HG03097 (cell line): ENCODE results near the gene TRIM33.
"Not testable (repeated sequence)": the region's sequence is repeated elsewhere in the genome, so short reads cannot be mapped to it uniquely, and the experiment has no call there.

Experiments
- ATAC-seq: cut with Tn5 transposase; IDR thresholded peaks from one replicate; pipeline ENCODE4 v1.9.1; 2021; ENCODE audit not compliant: unreplicated experiment, low FRiP score

TRIM33 gene

DNA sequence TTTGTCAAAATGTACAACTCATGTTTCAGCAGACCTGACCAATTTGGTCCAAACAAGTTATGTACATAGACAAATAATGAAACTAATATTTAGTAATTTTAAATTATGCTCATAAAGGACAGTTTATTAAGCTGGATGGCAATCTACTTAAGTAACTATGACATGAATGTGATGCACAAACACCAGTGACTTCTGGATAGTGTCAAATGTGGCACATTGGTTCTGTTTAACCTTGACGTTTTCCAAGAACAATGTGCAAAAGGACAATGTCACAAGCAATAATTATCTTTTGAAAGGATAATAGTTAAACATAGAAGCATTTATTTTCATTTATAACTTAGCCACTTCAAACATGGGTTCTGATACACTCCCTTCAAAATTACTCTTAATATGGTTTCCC is 80.0 kb downstream of the TRIM33 start:
- no peak for ATAC-seq

DNA sequence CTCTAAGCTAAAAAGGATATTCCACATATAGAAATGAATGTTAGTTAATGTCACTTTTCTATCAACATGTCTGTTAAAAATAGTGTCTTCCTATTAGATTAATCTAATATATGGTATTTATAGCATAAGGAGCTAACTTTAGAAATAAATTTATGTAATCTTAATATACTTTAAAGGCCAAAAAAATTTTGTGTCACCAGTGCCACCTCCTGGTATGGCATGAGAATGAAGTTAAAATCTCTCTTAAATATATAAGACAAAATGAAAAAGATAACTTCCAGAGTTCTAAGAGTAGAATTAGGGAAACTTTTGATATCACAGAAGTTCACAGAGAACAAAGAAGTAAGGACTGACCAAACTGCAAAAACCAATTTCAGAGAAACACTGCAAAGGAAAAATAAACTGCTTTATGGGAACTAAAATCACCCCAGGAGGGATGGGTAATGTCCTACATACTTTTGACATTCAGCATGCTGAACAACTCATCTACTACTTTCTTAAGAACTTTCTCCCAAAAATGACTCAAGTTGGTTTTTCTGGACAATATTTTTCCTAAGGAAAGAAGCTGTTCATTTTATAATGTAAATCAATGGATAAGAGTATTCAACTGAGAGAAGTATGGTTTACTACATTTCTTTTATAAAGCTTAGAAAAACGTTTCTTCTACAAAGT is 82.8 kb downstream of the TRIM33 start:
- ATAC-seq = no peak

DNA sequence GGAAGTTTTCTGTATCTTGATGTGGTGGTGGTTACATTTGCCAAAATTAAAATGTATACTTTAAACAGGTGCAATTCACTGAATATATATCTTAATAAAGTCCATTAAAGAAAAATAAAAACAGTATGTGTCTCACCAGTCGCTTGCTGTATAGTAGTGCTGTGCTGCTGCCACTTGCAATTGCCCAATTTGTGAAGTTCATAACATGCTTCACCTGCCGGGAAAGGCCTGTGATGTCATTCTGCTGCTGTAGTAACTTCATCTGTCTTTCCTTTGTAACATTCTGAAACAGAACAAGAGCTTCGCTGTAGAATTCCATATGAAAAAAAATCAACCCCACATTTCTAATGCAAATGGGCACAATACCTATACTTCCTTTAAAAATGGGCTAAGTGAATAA is 83.4 kb downstream of the TRIM33 start:
- no peak for ATAC-seq

DNA sequence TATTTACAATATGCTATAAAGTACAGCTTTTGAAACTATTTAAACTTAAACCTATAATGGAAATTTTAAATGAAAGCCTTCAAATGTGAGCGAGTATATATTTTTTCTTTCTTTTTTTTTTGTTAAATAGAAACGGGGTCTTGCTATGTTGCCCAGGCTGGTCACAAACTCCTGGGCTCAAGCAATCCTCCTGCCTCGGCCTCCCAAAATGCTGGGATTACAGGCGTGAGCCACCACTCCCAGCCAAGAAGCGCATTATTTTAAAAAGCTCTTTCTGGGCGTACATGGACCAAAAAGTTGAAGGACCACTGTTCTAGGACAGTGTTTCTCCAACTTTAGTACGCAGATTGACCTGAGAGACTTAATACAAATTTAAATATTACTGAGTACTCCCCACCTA is 87.5 kb downstream of the TRIM33 start:
- no peak for ATAC-seq

DNA sequence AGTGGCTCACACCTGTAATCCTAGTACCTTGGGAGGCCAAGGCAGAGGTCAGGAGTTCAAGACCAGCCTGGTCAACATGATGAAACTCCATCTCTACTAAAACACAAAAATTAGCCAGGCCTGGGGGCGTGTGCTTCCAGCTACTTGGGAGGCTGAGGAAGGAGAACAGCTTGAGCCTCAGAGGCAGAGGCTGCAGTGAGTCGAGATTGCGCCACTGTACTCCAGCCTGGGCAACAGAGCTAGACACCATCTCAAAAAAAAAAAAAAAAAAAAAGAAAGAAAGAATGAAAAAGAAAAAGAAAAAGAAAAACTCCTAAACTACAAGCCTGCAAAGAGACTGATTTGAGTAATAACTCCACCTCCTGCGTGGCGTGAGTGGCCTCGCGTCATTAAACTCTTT is 92.1 kb downstream of the TRIM33 start:
- ATAC-seq = not testable (repeated sequence)

DNA sequence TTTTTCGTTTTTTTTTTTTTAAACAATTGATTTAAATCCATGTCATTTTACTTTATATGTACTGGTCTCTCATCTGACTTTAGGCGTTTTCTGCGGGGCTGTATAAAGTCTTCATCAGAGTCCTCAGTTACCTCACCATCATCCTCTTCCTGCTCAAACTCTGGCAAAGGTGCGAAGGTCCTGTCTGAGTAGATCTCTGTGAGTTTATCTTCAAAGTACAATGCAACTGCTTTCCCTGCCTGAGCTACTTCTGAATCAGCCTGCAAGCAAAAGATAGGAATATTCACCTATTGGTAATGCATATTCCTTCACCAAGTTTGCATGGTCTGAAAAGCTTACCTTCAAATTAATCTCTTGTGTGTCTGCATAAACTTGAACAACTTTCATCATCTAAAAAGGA is 113.4 kb downstream of the TRIM33 start:
- ATAC-seq = no peak

DNA sequence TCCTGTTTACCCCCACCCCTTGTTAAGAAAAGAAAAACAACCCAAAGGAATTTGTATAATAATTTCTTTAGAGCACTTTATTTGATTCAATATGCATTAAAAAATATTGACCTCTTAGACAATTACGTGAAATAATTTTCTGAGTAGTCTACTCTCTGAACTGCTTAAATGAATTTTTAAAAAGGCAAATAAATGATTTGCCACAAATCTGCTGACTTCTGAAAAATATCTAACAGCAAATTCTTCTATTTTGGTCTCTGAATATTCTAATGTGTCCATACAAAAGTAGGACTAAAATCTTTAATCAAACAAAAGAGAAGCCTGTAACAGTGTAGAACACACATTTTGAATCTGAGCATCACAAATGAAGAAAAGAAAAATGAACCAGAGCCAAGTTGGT is 115.1 kb downstream of the TRIM33 start:
- no peak for ATAC-seq

DNA sequence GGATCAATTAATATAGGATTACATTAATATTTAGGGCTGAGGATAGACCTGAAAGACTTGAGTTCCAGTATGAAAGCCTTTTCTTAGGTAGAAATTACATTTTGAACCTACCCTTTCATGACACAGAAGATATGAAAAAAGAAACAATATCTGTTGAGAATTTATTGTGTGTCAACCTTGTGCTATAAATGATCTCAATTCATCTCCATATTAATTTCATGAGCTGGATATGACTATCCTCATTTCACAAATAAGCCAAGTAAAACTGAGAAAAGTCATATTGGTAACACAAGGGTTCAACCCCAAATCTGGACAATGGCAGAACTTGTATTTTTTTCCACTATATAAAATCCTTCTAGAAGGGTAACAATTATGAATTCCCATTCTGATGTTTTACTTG is 120.0 kb downstream of the TRIM33 start:
- no peak for ATAC-seq

DNA sequence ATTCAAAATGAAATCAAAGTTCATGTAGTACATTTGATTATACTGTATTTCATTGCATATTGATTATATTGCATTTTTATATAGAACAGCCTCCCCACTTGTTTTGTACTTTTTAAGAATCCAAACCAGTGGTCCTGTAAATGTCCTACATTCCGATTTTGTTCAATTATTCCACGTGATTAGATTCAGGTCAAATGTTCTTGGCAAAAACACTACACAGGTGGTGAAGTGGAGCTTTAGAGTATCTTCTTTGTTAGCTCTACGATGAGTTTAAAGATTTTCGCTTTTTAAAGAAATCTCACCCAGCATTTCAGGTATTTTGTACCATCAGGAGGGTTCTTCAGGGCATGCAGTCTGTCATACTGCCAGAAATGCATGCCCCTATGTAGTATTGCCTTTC is 120.6 kb downstream of the TRIM33 start:
- no peak for ATAC-seq

DNA sequence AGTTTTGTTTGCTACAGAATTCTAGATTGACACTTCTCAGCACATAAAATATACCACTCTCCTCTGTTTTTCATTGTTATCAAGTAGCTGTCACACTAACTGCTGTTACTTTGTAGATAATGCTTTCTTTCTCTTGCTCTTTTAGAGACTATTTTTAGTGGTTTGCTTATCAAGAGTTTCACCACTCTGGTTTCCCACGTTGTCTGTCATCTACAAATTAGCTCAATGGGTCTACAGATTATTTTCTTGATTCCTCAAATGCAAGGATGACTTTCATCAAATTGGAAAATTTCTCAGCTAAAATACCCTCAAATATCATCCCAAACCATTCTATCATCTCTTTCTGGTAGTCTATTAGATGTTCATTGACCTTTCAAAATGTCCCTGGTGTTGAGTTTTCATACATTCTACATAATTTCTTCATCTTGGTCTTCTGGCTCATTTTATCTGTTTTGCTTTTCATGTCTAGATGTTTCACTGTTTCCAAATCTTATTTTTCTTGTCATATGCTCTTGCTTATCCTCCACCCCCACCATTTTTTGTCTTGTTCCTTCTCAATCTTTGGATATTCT is 122.5 kb downstream of the TRIM33 start:
- ATAC-seq = no peak

DNA sequence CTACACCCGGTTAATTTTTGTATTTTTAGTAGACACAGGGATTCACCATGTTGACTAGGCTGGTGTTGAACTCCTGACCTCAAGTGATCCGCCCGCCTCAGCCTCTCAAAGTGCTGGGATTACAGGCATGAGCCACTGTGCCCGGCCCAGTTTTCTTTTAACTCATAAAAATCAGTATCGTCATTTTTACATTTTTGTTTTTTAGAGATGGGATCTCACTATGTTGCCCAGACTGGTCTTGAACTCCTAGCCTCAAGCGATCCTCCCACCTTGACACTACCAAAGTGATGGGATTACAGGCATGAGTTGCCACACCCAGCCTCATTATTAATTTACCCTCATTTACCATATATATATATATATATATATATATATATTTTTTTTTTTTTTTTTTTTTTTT is 123.4 kb downstream of the TRIM33 start:
- not testable (repeated sequence) for ATAC-seq

DNA sequence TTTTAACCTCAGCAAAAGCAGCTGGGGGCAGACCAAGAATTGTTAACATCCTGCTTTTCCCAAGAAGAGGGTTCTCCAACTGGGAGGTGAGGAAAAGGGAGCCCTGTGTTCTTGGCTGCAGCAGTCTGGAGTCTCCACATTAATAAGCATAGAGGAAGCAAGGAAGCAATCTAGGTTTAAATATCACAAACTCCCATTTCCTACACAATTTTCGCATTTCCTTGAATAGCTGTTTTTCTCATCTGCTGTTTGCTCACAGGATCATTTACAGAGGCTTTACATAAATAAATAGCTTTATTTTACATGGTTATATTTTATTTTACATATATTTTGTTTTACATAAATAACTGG is 124.0 kb downstream of the TRIM33 start:
- no peak for ATAC-seq

DNA sequence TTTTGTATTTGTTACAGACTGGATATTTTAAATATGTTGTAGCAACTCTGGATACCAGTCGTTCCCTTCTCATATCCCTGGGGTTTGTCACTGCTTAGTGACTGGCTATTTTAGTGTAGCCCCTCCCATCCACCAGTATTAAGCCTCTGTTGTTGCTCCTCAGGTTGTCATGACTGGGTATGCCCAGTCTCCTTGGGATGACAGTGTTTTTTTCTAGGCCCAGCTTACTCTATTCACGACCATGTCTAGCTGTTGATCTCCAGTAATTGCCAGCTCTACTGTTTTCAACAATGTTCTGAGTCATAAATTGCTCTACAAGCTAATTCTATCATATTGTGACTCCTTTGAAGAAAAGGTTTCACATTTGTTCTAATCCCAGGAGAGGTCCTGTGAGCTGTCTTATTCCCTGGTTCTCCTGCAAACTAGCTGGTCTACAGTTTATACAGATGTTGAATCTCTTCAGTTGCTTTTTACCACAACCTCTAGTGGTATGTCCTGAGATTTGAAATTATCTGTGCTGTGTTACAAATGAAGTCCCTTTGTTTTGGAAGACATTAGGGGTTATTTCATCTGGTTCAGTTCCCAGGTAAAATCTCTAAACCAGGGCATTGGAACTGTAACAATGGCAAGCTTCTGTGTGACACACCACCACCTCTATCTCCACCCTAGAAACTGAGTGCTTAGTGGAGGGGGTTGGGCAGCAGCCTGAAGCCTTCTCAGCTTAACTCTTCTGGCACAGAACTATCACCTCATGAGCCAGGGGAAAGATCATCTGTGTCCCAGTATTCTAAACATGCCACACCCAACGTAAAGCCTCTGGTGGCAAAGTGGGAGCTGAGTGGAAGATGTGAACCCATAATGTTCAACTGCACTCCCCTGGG is 124.6 kb downstream of the TRIM33 start:
- no peak for ATAC-seq

DNA sequence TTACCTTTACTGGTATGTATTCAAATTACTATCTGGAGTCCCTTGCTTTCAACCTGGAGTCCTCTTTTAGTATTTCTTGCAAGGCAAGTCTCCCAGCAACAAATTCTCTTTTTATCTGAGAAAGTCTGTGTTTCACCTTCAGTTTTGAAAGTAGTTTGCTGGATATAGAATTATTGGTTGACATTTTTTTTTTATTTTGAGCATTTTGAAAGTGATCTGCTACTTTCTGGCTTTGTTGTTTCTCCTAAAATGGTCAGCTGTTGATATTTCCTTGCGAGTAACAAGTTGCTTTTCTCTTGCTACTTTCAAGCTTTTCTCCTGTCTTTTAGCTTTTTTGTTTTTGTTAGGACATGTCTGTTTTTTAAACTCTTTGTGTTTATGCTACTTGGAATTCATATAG is 126.1 kb downstream of the TRIM33 start:
- ATAC-seq = no peak

DNA sequence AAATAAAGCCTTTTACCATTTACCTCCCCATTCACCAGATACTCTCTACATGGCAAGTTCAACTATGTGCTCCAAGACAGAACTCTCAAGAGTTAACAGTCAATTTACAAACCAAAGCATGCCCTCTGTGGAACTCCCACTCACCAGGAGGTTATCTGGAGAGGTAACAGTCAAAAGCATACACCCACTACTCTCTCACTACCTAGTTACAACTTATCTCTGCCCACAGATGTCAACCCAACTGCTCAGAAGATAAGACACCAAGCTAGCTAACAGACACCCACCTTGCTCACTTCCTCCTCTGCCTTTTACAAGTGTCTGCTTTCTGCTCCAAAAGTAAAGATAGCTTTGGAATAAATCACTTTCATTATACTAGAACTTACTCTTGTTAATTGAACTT is 131.0 kb downstream of the TRIM33 start:
- ATAC-seq = no peak

DNA sequence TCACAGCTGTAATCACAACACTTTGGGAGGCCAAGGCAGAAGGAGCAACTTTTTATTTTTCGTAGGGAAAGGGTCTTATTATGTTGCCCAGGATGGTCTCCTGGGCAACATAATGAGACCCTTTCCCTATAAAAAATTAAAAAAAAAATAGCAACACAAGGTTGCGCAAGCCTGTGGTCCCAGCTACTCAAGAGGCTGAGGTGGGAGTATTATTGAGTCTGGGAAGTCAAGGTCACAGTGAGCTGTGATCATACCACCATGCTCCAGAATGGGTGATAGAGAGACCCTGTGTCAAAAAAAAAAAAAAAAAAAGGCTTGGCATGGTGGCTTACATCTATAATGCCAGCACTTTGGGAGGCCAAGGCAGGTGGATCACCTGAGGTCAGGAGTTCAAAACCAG is 131.6 kb downstream of the TRIM33 start:
- no peak for ATAC-seq

DNA sequence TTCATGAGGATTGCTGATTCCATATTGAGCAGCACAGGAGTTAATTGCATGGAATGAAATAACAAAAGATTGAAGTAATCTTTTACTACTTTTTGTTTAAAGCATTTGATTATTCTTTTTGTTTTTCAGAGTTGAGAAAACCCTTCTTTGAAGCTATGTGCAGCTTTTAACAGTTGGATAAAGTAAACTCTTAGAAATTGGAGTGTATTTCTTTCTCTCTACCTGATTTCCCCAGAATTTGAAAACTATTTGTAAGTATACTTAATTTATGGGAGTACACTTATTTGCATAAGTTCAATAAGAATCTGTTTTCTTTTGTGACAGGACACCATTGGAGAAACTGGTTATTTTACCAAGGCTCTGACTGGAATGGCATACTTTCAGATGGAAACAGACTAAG is 133.6 kb downstream of the TRIM33 start:
- no peak for ATAC-seq

DNA sequence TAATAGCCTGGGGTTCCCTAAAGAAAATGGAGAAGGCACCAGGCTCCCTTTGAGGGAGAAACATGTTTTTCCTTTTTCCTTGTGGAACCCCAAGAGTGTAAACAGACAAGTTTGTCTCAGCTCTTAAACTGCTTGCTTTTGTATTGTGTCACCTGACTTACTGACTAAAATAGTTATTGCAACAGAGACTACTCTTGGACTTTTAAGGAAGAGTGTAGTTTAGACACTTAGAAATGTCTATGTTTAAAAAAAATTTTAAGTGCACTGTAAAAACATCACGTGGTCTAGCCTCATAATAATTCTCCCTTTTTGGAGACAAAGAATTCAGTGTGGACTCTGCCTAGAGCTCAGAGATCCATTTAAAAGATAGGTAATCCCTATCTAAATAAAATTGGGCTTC is 141.1 kb downstream of the TRIM33 start:
- ATAC-seq = no peak

DNA sequence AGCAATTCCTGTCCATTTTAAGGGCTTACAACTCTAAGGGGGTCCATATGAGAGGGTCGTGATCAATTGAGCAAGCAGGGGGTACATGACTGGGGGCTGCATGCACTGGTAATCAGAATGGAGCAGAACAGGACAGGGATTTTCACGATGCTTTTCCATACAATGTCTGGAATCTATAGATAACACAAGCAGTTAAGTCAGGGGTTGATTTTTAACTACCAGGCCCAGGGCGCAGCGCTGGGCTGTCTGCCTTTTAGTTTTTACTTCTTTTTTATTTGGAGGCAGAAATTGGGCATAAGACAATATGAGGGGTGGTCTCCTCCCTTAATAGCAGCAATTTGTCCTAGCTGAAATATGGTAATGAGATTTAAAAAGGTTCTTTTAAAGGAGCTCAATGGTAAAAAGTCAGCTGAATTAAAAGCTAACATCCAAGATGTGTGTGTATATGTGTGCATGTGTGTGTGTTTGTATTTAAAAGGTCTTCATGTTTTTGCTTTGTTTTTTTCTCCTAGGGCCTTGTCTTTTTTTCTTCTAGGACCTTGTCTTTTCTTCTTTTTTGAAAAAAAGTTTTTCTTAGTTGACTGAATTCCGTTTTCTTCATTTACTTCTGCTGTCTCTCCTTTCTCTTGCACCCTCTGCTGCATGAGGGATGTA is 141.6 kb downstream of the TRIM33 start:
- not testable (repeated sequence) for ATAC-seq

DNA sequence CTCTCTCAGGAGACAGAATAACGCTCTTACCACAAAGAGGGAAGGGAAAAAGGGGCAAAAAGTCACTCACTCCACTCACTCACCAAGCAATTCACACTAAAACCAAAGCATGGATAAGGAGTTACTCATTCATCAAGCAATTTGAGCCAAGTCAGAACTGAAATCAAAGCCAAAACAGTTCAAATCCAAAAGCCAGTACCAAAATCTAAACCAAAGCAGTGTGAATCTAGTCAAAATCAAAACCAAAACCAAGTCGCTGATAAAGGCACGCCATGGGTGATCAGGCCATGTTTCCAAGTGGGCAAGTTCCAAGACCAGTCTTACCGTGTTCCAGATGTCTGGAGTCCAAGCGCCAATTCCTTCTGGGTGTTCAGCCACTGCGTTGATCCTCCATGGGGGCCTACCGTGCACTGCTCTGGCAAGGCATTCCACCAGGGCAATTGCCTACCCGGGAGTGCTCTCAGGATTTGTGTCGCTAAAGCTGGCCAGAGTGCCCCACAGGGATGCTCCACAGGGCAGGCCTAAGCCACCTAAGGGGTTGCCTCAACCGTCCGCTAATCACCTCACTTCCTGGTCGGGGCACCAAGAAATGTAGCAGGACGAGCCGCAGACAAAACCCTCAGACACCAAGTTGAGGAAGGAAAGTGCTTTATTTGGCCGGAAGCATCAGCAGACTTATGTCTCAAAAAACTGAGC is 142.3 kb downstream of the TRIM33 start:
- no peak for ATAC-seq

DNA sequence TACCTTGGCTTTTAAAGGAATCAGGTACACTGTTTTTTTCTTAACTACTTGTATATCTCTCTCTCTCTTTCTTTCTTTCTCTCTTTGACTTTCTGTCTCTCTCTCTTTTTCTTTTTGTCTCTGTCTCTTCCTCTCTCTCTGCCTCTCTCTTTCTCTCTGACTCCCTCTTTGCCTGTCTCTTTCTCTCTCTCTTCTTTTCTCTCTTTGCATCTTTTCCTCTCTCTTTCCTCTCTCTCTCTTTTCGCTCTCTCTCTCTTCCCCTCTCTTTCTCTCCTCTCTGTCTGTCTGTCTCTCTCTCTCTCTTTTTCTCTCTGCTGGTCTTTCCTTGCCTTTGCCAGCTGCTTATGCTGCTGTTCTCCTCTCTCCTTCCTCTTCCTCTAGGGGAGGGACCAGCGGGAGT is 143.2 kb downstream of the TRIM33 start:
- no peak for ATAC-seq
